Loucy (cell line): Measurements from ENCODE around the gene DZIP1.

ENCODE experiments used
- H2AFZ ChIP-seq: fragments of 200-600 bp; sonication (generic); 2 replicates; pipeline ENCODE4 v1.6.0; 2016; ENCODE audit warnings: antibody characterized with exemption, mild to moderate bottlenecking, low read length, moderate library complexity
- H3F3A ChIP-seq: fragments of 200-600 bp; 2 replicates; pipeline ENCODE4 v1.6.0; 2016; ENCODE audit warnings: antibody characterized with exemption, low read depth, mild to moderate bottlenecking
- H3K27me3 ChIP-seq: fragments of 200-600 bp; sonication (generic); 2 replicates; pipeline ENCODE4 v1.6.1; 2014; ENCODE audit warnings: low read length, mild to moderate bottlenecking; ENCODE audit not compliant: insufficient read depth, poor library complexity, severe bottlenecking
- H3K36me3 ChIP-seq: fragments of 200-600 bp; sonication (generic); 2 replicates; pipeline ENCODE4 v1.6.1; 2016; ENCODE audit warnings: low read length; ENCODE audit not compliant: insufficient read depth
- H3K4me1 ChIP-seq: fragments of 200-600 bp; sonication (generic); 2 replicates; pipeline ENCODE4 v1.5.1; 2014; ENCODE audit warnings: low read length, mild to moderate bottlenecking; ENCODE audit not compliant: insufficient read depth, poor library complexity, severe bottlenecking
- H3K4me2 ChIP-seq: fragments of 200-600 bp; sonication (generic); 2 replicates; pipeline ENCODE4 v1.6.0; 2014; ENCODE audit warnings: antibody characterized with exemption, low read length, low read depth, mild to moderate bottlenecking; ENCODE audit not compliant: poor library complexity, severe bottlenecking
- H3K4me3 ChIP-seq: fragments of 200-600 bp; sonication (generic); 2 replicates; pipeline ENCODE4 v1.5.1; 2014; ENCODE audit warnings: low read length, mild to moderate bottlenecking, mixed read lengths; ENCODE audit not compliant: poor library complexity, severe bottlenecking
- H3K79me2 ChIP-seq: fragments of 200-600 bp; sonication (generic); 2 replicates; pipeline ENCODE4 v1.6.1; 2014; ENCODE audit warnings: low read length; ENCODE audit not compliant: insufficient read depth
- H3K9ac ChIP-seq: fragments of 200-600 bp; sonication (generic); 2 replicates; pipeline ENCODE4 v1.6.0; 2014; ENCODE audit warnings: mild to moderate bottlenecking, low read depth, low read length, moderate library complexity; ENCODE audit not compliant: poor library complexity, severe bottlenecking
- H3K9me2 ChIP-seq: fragments of 200-600 bp; sonication (generic); replicated peaks from 2 replicates; pipeline ENCODE4 v1.6.1; 2016; ENCODE audit warnings: low read depth, low read length, mixed read lengths
- H3K9me3 ChIP-seq: fragments of 200-600 bp; sonication (generic); 2 replicates; pipeline ENCODE4 v1.6.1; 2014; ENCODE audit warnings: mild to moderate bottlenecking, antibody characterized with exemption, low read length, low read depth; ENCODE audit not compliant: insufficient read depth
- H4K20me1 ChIP-seq: fragments of 200-600 bp; sonication (generic); 2 replicates; pipeline ENCODE4 v1.6.0; 2014; ENCODE audit warnings: antibody characterized with exemption, low read length, mild to moderate bottlenecking; ENCODE audit not compliant: insufficient read depth, poor library complexity, severe bottlenecking
- CTCF ChIP-seq: fragments of 200-600 bp; sonication (generic); conservative IDR thresholded peaks from 2 replicates; pipeline ENCODE4 v1.5.1; 2014; ENCODE audit warnings: mild to moderate bottlenecking, antibody characterized with exemption, low read length
- EZH2phosphoT487 ChIP-seq: fragments of 200-600 bp; IDR thresholded peaks from 2 replicates; pipeline ENCODE4 v1.6.1; 2018; ENCODE audit warnings: antibody characterized with exemption, mild to moderate bottlenecking, moderate library complexity, borderline replicate concordance

DZIP1 gene

GRCh38 chr13:95626768-95627167, 17.7 kb downstream of the DZIP1 start:
- Histone ChIP-seq H3K4me1 (no peaks in the 10 kb centered on the region), H3K9me2 (no peaks in the 10 kb centered on the region), H3K4me3 (no peak overlapping the region), H4K20me1 (no peaks in the 10 kb centered on the region), H3K36me3 (no peaks in the 10 kb centered on the region), H3K27me3 (no peaks in the 10 kb centered on the region), H3F3A (no peaks in the 10 kb centered on the region), H3K79me2 (no peaks in the 10 kb centered on the region), H3K9ac (no peak overlapping the region), H2AFZ (no peak overlapping the region), H3K9me3 (no peaks in the 10 kb centered on the region), H3K4me2 (no peak overlapping the region)
- TF ChIP-seq EZH2phosphoT487 (no peak), CTCF (no peak)

GRCh38 chr13:95624020-95624419, 20.5 kb downstream of the DZIP1 start:
- no peaks in the 10 kb centered on the region for H3K4me1 ChIP-seq
- TF ChIP-seq CTCF (peak; percentile 75), EZH2phosphoT487 (no peak)
- H3K9me3 ChIP-seq = no peaks in the 10 kb centered on the region
- H3K4me2 ChIP-seq = no peak overlapping the region
- no peaks in the 10 kb centered on the region for H3F3A ChIP-seq
- H3K4me3 ChIP-seq = no peak overlapping the region
- H3K27me3 ChIP-seq = no peaks in the 10 kb centered on the region
- no peak overlapping the region for H3K9ac ChIP-seq
- no peaks in the 10 kb centered on the region for H3K36me3 ChIP-seq
- no peaks in the 10 kb centered on the region for H4K20me1 ChIP-seq
- no peak overlapping the region for H2AFZ ChIP-seq
- no peaks in the 10 kb centered on the region for H3K79me2 ChIP-seq
- H3K9me2 ChIP-seq = no peaks in the 10 kb centered on the region

GRCh38 chr13:95623141-95623540, 21.4 kb downstream of the DZIP1 start:
- H3K9me2 ChIP-seq = no peaks in the 10 kb centered on the region
- H3K27me3 ChIP-seq = no peaks in the 10 kb centered on the region
- TF ChIP-seq CTCF (no peak), EZH2phosphoT487 (no peak)
- no peak overlapping the region for H3K4me2 ChIP-seq
- no peak overlapping the region for H3K4me3 ChIP-seq
- no peaks in the 10 kb centered on the region for H4K20me1 ChIP-seq
- H3K9ac ChIP-seq = no peak overlapping the region
- H3K36me3 ChIP-seq = no peaks in the 10 kb centered on the region
- no peak overlapping the region for H2AFZ ChIP-seq
- no peaks in the 10 kb centered on the region for H3K9me3 ChIP-seq
- H3F3A ChIP-seq = no peaks in the 10 kb centered on the region
- no peaks in the 10 kb centered on the region for H3K79me2 ChIP-seq
- no peaks in the 10 kb centered on the region for H3K4me1 ChIP-seq
